NCI-H146 (cell line): Measurements from ENCODE around the gene MRI1.
"Not testable (repeated sequence)": the region's sequence is repeated elsewhere in the genome, so short reads cannot be mapped to it uniquely, and the experiment has no call there.

Experiments used
- DNase-seq: peaks from one replicate; lab custom pipeline; 2025; lab: John Stamatoyannopoulos, UW

Gene MRI1

DNA sequence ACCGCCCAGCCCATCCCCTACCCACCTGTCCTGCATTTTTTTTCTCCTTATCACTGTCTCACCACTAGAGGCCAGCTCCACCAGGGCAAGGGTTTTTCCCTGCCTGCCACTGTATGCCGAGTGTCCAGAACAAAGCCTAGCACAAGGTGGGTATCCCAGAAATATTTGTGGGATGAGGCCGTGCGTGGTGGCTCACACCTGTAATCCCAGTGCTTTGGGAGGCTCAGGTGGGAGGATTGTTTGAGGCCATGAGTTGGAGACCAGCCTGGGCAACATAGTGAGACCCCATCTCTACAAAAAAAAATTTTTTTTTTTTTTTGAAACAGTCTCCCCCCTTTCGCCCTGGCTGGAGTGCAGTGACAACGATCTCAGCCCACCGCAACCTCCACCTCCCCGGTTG, 2.9 kb upstream of the MRI1 start:
- no peak for DNase-seq

DNA sequence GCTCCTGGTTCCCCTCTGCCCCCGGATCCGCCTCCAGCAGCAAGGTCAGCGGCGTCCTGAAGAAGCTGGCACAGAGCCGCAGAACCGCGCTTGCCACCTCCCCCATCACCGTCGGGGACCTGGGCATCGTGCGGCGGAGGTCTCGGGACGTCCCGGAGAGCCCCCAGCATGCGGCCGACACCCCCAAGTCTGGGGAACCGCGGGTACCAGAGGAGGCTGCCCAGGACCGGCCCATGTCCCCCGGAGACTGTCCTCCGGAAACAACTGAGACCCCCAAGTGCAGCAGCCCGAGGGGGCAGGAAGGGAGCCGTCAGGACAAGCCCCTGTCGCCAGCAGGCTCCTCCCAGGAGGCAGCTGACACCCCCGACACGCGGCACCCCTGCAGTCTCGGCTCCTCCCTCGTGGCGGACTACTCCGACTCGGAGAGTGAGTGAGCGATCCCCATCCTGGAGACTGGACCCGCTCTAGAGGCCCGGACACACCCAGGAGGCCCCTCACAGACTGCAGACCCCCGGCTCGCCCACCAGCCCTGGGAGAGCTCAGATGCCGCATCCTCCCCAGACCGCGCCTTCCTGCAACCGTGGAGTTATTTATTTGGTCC, 1.6 kb upstream of the MRI1 start:
- no peak for DNase-seq

DNA sequence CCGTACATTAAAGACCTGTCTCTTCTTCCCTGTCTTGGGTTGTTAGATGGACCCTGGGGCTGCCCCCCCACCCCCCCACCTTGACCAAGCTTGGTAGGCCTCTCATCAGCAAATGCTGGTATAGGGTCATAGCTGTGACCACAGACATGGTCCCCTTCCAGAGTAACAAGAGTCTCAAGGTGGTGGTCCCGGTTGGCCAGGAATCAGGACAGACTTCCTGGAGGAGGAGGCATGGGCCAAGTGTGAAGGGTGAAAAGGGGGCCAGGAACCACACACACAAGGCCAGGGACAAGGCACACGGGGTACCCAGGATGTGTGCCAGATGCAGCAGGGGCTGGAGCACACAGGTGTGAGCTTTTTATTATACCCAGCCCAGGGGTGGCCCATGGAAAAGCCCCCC, 1.1 kb upstream of the MRI1 start:
- DNase-seq, result no peak

DNA sequence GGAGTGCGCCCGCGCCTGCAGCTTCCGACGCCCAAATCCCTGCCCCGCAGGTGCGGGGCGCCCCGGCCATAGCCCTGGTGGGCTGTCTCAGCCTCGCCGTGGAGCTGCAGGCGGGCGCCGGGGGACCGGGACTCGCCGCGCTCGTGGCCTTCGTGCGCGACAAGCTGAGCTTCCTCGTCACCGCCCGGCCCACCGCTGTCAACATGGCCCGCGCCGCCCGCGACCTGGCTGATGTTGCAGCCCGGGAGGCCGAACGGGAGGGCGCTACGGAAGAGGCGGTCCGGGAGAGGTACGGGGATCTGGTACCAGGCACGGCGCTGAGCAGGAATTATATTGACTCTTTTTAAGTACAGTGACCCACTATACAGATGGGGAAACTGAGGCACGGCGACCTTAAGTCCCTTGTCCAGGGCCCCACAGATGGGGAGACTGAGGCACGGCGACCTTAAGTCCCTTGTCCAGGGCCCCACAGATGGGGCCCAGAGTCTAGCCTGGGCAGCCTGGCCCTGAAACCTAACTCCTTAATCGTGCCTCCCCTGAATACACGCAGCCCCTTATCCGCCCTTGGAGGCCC, 586 bp downstream of the MRI1 start:
- peak; percentile 53 for DNase-seq

DNA sequence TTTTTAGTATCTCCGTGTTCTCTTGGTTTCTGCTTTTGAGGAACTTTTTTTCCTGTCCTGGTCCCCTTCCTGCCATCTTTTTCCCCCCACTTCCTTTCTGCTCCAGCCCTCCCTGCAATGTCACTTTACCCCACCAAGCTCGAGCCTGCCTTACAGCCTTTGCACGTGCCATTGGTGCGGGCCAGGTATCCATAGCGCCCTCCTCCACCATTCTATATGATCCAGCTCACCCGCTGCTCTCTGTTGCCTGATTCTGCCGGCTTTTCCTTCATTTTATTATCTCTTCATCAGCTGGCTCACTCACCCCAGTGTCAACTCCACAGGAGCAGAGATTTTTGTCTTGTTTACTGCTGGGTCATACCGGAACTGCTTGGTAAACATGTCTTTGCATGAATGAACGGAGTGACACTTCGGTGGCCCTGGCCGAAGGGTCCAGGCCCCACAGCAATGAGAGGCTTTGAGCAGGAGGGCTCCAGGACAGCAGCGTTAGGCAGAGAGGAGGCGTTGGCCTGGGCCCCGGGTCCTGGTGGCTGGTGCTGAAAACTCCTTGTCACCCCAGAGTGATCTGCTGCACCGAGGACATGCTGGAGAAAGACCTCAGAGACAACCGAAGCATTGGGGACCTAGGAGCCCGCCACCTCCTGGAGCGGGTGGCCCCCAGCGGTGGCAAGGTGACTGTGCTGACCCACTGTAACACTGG, 1.2 kb downstream of the MRI1 start:
- no peak for DNase-seq

DNA sequence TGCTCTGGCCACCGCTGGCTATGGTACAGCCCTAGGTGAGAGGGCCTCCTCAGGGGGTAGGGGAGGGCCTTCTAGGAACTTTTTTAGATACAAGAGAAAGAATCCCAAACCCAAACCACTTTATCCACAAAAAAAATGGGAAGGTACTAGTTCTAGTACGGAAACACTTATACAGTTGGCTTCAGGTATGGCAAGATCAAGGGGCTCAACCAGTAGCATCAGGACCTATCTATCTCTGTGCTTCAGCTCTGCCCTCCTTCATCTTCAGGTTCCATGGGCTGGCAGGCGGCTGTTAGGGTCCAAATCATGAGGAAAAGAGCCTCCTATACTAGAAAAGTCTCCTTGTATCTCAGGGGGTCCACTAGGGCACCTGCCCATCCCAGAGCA, 1.8 kb downstream of the MRI1 start:
- no peak for DNase-seq

DNA sequence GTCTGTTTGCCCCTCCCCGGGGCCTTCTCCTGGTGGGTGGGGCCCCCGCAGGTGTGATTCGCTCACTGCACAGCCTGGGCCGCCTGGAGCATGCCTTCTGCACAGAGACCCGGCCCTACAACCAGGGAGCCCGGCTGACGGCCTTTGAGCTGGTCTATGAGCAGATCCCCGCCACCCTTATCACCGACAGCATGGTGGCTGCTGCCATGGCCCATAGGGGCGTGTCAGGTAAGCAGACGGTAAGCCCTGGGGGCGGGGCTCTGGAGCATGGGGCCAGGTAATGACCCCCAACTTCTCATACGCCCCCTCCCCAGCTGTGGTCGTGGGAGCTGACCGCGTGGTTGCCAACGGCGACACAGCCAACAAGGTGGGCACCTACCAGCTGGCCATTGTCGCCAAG, 4.2 kb downstream of the MRI1 start:
- DNase-seq, result no peak

DNA sequence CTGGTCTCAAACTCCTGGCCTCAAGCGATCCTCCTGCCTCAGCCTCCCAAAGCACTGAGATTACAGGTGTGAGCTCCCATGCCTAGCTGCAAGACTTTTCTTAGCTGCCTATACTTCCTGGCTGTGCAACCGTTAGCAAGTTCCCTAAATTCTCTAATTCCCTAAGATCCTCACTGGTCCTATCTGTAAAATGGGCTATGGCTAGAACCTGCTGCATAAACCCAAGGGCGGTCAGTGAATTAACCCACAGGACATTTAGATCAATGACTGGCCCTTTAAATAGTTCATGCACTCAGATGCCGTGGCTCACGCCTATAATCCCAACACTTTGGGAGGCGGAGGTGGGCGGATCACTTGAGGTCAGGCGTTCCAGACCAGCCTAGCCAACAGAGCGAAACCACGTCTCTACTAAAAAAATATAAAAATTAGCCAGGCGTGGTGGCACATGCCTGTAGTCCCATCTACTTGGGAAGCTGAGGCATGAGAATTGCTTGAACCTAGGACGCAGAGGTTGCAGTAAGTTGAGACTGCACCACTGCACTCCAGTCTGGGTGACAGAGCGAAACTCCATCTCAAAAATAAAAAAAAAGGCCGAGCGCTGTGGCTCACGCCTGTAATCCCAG, 5.8 kb downstream of the MRI1 start:
- DNase-seq, result no peak

DNA sequence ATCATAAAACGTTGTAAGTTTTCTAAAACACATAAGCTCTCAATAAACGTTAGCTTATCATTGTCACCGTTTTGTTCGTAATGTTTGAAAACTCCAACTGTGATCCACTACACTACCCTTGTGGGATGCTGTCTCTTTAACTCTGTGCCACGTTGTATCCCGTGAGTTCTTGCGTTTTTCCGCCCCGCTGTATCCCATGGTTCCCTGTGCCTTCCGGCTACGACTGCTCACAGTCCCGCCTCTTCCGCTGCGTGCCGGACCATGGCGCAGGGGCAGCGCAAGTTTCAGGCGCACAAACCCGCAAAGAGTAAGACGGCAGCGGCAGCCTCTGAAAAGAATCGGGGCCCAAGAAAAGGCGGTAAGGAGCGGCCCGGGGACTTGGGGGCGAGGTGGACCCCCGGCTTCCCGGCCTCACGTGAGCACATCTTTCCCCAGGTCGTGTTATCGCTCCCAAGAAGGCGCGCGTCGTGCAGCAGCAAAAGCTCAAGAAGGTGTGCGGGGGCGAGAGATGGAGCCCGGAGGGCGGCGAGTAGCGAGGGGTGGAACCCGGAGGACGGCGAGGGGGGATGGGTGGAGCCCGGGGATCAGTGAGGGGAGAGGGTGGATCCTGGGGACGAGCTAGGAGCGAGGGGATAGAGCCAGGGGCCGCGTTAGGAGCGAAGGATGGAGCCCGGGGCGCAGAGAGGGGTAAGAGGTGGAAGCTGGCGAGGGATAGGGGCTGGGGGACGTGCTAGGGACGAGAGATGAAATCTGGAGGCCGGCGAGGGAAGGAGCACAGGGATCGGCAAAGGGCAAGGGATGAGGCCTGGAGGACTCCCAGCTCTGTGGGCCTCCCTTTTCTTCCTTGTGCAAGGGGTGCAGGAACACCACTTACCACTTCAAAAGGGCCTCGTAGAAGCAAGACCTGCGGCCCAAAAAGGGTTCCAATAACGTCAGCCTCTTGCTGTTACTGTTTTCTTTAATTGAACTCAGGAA, 10.2 kb downstream of the MRI1 start, which contains the start of gene C19orf53:
C19orf53 (plus strand) TSS at position 240 of the 975 bp plus-strand sequence; CDS start at position 262, 22 bp downstream.
- DNase-seq, result peak; percentile 92

DNA sequence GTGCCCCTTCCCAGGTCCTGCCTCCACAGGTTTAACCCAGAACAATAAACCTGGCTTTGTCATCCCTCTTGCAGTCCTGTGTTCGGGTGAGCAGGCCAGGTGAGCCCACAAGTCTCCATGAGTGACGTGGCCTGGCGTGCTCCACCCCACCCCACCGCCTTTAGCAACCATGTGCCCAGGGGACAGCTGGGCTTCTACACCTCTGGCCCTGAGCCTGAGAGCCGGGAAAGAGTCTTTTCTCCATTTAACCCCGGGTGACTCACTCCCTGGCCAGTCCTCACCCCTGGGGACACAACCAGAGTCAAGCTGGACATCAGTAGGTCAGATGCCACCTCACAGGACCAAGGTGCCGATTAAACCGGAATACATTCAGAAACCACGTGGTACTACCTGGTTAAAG, 14.1 kb downstream of the MRI1 start:
- no peak for DNase-seq

DNA sequence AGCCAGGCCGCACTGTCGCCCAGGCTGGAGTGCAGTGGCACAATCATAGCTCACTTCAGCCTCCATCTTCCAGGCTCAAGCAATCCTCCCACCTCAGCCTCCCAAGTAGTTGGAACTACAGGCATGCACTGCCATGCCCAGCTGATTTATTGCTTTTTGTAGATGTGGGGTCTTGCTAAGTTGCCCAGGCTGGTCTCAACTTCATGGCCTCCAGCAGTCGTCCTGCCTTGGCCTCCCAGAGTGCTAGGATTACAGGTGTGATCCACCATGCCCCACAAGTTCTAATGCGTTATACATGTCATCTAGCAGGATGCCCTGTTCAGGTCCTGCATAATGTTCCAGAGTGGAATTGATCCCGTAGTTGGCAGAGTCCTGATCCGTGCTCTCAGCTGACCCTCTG, 14.5 kb downstream of the MRI1 start:
- DNase-seq, result no peak

DNA sequence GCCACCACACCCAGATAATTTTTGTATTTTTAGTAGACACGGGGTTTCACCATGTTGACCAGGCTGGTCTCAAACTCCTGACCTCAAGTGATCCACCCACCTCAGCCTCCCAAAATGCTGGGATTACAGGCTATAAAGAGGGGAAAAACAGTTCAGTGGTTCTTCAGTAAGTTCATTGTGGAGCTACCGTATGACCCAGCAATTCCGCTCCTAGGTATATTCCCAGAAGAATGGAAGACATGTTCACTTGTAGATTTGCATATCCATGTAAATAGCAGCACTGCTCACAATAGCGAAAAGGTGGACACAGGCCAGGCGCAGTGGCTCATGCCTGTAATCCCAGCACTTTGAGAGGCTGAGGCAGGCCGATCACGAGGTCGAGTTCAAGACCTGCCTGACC, 15.5 kb downstream of the MRI1 start:
- DNase-seq, result not testable (repeated sequence)

DNA sequence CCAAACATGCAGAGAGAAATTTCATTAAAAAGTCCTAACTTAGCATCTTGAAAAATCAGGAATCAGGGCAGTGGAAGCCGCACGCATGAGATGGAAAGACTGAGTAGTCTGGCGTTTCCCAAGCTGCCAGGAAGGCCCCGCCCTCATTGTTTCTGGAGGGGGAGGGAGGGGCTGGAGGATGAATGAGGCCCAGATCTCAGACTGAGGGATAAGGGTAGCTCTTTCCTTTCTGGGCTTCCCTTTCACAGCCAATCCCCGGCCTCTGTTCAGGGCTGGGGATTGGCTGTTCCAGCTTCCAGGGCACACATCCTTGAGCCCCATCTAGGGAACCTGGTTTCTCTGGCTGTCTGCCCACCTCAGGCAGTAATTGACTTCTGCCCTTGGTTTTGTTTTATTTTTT, 17.2 kb downstream of the MRI1 start:
- peak; percentile 35 for DNase-seq

DNA sequence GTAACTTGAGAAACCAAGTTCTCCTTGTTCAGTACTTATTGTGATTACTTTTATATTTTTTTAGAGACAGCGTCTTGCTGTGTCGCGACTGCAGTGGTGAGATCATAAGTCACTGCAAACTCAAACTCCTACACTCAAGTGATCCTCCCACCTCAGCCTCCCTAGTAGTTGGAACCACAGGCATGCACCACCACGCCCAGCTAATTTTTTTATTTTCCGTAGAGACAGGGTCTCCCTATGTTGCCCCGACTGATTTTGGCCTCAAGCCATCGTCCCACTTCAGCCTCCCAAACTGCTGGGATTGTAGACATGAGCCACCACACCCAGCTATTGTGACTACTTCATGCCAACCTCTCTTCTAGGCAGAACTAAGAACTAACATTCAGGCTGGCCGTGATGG, 18.2 kb downstream of the MRI1 start:
- DNase-seq, result no peak

DNA sequence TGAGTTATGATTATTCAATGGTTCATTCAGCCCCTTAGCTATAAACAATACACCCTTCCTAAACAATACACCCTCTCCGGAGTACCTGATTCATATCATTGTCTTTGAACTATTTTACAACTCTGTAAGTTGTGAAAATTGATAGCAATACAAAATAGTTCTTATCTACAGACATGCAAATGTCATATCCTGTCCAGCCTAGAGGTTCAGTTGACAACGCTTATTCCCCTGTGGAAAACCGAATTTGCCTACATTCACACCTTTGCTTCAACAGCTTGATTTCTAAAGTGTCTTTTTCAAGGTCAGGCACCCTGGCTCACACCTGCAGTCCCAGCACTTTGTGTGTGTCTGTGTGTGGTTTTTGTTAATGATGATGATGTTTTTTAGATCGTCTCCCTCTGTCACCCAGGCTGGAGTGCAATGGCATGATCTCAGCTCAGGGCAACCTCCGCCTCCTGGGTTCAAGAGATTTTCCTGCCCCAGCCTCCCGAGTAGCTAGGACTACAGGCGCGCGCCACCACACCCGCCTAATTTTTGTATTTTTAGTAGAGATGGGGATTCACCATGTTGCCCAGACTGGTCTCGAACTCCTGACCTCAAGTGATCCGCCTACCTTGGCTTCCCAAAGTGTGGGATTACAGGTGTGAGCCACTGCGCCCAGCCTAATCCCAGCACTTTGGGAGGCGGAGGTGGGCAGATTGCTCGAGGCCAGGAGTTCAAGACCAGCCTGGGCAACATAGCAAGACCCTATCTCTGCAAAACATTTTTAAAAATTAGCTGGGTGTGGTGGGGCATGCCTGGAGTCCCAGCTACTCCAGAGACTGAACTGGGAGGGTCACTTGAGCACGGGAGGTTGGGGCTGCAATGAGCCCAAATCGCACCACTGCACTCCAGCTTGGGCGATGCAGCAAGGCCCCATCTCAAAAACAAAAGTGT, 19.5 kb downstream of the MRI1 start:
- DNase-seq, result no peak

DNA sequence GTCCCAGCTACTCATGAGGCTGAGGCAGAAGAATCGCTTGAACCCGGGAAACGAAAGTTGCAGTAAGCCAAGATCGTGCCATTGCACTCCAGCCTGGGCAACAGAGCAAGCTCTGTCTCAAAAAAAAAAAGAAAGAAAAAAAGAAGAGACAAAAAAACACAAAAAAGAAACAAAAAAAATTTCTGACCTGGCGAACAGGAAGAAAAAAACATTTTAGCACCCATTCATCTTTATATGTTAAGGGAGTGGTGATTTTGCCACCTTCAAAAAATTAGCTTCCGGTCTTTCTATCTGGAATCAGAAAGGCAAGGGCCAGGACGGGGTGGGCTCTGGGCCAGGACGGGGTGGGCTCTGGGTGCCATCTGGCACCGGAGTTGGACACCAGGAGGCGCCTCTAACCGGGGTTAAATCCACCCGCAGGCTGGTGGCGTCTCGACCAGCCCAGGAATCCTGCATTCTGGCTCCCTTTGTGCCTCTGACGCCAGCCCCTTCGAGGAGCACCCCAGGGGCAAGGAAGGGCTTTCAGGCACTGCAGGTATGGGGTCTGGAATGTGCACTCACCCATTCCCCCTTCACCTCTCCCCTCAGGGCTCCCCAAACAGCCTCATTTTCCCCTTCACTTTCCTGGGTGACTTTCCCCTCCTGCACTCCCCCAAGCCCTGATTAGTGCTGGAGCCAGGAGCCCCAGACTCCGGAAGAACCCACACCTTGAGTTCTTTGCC, 20.6 kb downstream of the MRI1 start:
- DNase-seq, result peak; percentile 61

DNA sequence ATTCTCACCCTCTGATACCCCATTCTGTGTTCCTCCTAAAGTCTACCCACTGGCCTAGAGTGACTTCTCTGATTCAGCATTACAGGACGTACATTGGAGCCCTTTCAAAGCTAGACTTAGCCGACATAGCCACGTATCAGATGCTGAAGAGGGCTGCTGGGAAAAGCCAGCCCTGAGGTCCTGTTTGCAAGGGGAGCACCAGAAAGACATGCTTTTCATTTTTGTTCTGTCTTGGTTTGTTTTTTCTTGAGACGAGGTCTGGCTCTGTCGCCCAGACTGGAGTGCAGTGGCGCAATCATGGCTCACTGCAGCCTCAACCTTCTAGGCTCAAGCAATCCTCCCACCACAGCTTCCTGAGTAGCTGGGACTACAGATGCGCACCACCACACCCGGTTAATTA, 24.7 kb downstream of the MRI1 start:
- no peak for DNase-seq

DNA sequence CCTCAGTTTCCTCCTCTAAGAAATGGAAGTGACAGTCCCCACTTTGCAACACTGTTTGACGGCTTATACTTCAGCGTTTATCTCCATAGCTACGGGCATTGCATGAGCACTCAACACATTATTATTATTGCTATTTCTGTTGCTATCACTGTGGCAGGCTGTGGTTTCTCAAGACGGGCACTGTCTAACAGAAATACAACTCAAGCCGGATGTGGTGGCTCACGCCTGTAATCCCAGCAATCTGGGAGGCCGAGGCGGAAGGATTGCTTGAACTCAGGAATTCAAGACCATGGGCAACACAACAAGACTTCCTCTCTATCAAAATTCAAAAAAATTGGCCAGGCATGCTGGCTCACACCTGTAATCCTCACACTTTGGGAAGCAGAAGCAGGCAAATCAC, 26.0 kb downstream of the MRI1 start:
- DNase-seq, result no peak

DNA sequence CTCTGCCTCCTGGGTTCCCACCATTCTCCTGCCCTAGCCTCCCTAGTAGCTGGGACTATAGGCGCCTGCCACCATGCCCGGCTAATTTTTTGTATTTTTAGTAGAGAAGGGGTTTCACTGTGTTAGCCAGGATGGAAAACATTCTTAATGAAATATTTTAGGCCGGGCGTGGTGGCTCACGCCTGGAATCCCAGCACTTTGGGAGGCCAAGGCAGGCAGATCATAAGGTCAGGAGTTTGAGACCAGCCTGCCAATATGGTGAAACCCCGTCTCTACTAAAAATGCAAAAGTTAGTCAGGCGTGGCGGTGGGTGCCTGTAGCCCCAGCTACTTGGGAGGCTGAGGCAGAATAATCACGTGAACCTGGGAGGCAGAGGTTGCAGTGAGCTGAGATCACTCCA, 29.0 kb downstream of the MRI1 start:
- not testable (repeated sequence) for DNase-seq

DNA sequence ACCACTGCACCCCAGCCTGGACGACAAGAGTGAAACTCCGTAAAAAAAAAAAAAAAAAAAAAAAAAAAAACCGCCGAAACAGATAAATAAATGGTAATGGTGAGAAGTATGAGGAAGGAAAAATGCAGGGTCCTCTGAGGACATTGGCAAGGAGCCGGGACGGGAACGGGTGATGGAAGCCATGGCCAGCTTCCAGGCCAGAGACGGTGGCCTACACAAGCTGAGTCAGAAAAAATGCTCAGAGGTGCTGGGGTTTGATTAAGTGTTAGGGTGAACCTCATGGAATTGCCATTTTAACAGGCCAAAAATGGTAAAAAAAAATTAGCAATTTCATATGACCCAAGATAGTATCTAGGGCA, 30.1 kb downstream of the MRI1 start:
- peak; percentile 17 for DNase-seq
